Measurements from ENCODE around the gene DPYSL4.

The DPYSL4 gene

DNA sequence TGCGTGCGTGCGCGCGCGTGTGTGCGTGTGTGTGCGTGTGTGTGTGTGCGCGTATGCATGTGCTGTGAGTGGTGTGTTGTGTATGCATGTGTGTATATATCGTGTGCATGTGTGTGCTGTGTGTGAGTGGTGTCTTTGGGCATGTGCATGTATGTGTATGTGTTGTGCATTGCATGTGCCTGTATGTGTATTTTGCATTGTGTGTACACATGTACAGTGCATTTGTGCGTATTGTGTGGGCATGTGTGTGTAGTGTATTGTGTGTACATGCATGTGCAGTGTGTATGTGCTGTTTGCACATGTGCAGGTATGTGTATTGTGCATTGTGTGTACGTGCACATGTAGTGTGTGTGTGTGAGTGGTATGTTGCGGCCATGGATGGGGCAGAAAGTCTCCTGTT, 6.0 kb upstream of the DPYSL4 start:
- H3K27ac ChIP-seq (ENCODE audit: low read depth, low read length, poor library complexity, severe bottlenecking), result no peak overlapping the region
- H3K79me2 ChIP-seq (ENCODE audit: insufficient read depth, low read length), result no peaks in the 10 kb centered on the region
- no peaks in the 10 kb centered on the region for H3K4me1 ChIP-seq (ENCODE audit: insufficient read depth, low read length, severe bottlenecking)
- no peak overlapping the region for H2AFZ ChIP-seq (ENCODE audit: low read length)
- H3K9me2 ChIP-seq (ENCODE audit: low read depth, low read length), result no peaks in the 10 kb centered on the region
- H4K20me1 ChIP-seq (ENCODE audit: insufficient read depth, low read length), result no peaks in the 10 kb centered on the region
- H3K9ac ChIP-seq (ENCODE audit: low read length), result no peak overlapping the region
- no peaks in the 10 kb centered on the region for H3F3A ChIP-seq (ENCODE audit: insufficient read depth, low read length)
- TF ChIP-seq EZH2 (IDR thresholded peaks at IDR 0.05; ENCODE audit: borderline replicate concordance, low read length), result no peak
- TF ChIP-seq, protein P1, sequence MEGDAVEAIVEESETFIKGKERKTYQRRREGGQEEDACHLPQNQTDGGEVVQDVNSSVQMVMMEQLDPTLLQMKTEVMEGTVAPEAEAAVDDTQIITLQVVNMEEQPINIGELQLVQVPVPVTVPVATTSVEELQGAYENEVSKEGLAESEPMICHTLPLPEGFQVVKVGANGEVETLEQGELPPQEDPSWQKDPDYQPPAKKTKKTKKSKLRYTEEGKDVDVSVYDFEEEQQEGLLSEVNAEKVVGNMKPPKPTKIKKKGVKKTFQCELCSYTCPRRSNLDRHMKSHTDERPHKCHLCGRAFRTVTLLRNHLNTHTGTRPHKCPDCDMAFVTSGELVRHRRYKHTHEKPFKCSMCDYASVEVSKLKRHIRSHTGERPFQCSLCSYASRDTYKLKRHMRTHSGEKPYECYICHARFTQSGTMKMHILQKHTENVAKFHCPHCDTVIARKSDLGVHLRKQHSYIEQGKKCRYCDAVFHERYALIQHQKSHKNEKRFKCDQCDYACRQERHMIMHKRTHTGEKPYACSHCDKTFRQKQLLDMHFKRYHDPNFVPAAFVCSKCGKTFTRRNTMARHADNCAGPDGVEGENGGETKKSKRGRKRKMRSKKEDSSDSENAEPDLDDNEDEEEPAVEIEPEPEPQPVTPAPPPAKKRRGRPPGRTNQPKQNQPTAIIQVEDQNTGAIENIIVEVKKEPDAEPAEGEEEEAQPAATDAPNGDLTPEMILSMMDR (IDR thresholded peaks at IDR 0.05; ENCODE audit: low read length), result no peak
- no peaks in the 10 kb centered on the region for H3K9me3 ChIP-seq (ENCODE audit: low read length)
- H3K27me3 ChIP-seq (ENCODE audit: insufficient read depth, low read length), result no peaks in the 10 kb centered on the region
- H3K36me3 ChIP-seq (ENCODE audit: insufficient read depth, low read length), result no peaks in the 10 kb centered on the region
- no peak overlapping the region for H3K4me2 ChIP-seq (ENCODE audit: low read length)
- H3K4me3 ChIP-seq (ENCODE audit: low read depth, low read length, poor library complexity, severe bottlenecking), result no peak overlapping the region

DNA sequence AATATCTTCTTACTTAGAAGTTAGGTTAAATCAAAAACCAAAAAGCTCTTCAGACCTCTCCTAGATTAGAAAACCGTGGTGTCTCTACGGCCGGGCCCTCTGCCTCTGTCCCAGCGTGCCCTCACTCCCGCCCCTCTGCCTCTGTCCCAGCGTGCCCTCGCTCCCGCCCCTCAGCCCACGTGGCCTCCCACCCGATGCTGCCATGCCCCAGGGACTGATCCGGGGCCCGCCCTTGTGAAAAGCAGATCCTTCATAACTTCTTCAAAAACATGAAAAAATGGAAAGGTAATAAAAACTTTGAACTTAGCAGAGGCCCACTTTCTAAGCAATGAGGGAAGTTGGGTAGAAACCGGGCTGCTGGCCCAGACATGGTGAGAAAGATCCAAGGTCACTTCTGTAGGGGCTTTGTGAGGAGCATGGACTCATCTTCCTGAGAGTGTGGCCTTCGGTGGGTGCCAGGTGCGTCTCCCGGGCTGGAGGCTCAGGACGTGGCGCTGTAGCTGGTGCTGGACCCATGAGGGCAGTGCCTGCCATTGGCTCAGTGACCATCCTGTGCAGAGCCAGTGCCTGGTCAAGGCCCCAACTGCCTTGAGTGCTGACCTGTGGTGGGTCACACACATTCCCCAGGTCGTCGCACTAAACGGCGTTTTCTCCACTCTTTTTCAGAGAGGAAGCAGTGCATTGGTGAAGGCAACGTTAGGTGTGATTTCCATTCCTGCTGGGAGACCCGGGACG, 4.9 kb upstream of the DPYSL4 start:
- H3K9me3 ChIP-seq (ENCODE audit: low read length), result no peaks in the 10 kb centered on the region
- H4K20me1 ChIP-seq (ENCODE audit: insufficient read depth, low read length), result no peaks in the 10 kb centered on the region
- no peak overlapping the region for H3K4me3 ChIP-seq (ENCODE audit: low read depth, low read length, poor library complexity, severe bottlenecking)
- H3F3A ChIP-seq (ENCODE audit: insufficient read depth, low read length), result no peaks in the 10 kb centered on the region
- no peaks in the 10 kb centered on the region for H3K4me1 ChIP-seq (ENCODE audit: insufficient read depth, low read length, severe bottlenecking)
- H3K9me2 ChIP-seq (ENCODE audit: low read depth, low read length), result no peaks in the 10 kb centered on the region
- H2AFZ ChIP-seq (ENCODE audit: low read length), result no peak overlapping the region
- no peaks in the 10 kb centered on the region for H3K36me3 ChIP-seq (ENCODE audit: insufficient read depth, low read length)
- TF ChIP-seq EZH2 (IDR thresholded peaks at IDR 0.05; ENCODE audit: borderline replicate concordance, low read length), result no peak
- TF ChIP-seq, protein P1 (IDR thresholded peaks at IDR 0.05; ENCODE audit: low read length), result no peak
- no peak overlapping the region for H3K4me2 ChIP-seq (ENCODE audit: low read length)
- no peak overlapping the region for H3K9ac ChIP-seq (ENCODE audit: low read length)
- H3K27me3 ChIP-seq (ENCODE audit: insufficient read depth, low read length), result no peaks in the 10 kb centered on the region
- H3K27ac ChIP-seq (ENCODE audit: low read depth, low read length, poor library complexity, severe bottlenecking), result no peak overlapping the region
- H3K79me2 ChIP-seq (ENCODE audit: insufficient read depth, low read length), result no peaks in the 10 kb centered on the region

DNA sequence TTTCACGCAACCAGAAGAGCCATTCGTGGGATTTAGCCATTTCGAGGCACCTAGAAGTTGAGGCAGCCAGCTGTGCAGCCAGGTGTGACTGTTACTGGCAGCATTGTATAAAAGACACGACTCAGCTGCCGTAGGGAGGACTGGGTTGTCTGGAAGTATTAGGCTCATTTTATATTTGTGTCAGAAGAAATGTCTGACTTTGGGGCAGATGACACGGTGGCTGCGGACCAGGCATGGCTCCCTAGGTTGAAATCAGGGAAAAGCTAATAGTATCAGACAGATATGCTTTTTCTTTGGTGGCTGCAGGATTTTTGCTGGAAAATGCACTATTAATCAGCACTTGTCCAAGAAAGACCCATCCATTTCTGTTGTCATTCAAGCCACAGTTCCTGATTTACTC, 4.2 kb upstream of the DPYSL4 start:
- no peak overlapping the region for H3K4me2 ChIP-seq (ENCODE audit: low read length)
- H3K27me3 ChIP-seq (ENCODE audit: insufficient read depth, low read length), result no peaks in the 10 kb centered on the region
- no peak overlapping the region for H3K4me3 ChIP-seq (ENCODE audit: low read depth, low read length, poor library complexity, severe bottlenecking)
- H2AFZ ChIP-seq (ENCODE audit: low read length), result no peak overlapping the region
- no peaks in the 10 kb centered on the region for H3K4me1 ChIP-seq (ENCODE audit: insufficient read depth, low read length, severe bottlenecking)
- no peaks in the 10 kb centered on the region for H3K36me3 ChIP-seq (ENCODE audit: insufficient read depth, low read length)
- H3K9ac ChIP-seq (ENCODE audit: low read length), result no peak overlapping the region
- H4K20me1 ChIP-seq (ENCODE audit: insufficient read depth, low read length), result no peaks in the 10 kb centered on the region
- no peak for TF ChIP-seq EZH2 (IDR thresholded peaks at IDR 0.05; ENCODE audit: borderline replicate concordance, low read length)
- TF ChIP-seq, protein P1 (IDR thresholded peaks at IDR 0.05; ENCODE audit: low read length), result no peak
- H3K79me2 ChIP-seq (ENCODE audit: insufficient read depth, low read length), result no peaks in the 10 kb centered on the region
- no peaks in the 10 kb centered on the region for H3F3A ChIP-seq (ENCODE audit: insufficient read depth, low read length)
- H3K9me2 ChIP-seq (ENCODE audit: low read depth, low read length), result no peaks in the 10 kb centered on the region
- no peak overlapping the region for H3K27ac ChIP-seq (ENCODE audit: low read depth, low read length, poor library complexity, severe bottlenecking)
- no peaks in the 10 kb centered on the region for H3K9me3 ChIP-seq (ENCODE audit: low read length)

Measured in OCI-LY1 (cell line).